Mucosa of gallbladder (tissue), 1 donor: ENCODE data around the gene ZBTB21. TPM values are rescaled to one million over a fixed set of nuclear protein-coding genes. Genes with fewer than 3 reads are reported as not detected.
"Not testable (repeated sequence)": the region's sequence is repeated elsewhere in the genome, so short reads cannot be mapped to it uniquely, and the experiment has no call there.

Source experiments
- DNase-seq: peaks from one replicate; pipeline ENCODE4 v3.0.0-alpha.2; 2020; ENCODE audit warnings: low spot score
- total RNA-seq: library from RNA; stranded (reverse); gene quantifications from one replicate; pipeline ENCODE4 v1.2.1, GENCODE V29; 2021
- donor health status: DM: no; HTN: no; CAD: no.

Gene ZBTB21
- total RNA-seq, 1 donor from 2014 or later = 22.8 TPM

DNA sequence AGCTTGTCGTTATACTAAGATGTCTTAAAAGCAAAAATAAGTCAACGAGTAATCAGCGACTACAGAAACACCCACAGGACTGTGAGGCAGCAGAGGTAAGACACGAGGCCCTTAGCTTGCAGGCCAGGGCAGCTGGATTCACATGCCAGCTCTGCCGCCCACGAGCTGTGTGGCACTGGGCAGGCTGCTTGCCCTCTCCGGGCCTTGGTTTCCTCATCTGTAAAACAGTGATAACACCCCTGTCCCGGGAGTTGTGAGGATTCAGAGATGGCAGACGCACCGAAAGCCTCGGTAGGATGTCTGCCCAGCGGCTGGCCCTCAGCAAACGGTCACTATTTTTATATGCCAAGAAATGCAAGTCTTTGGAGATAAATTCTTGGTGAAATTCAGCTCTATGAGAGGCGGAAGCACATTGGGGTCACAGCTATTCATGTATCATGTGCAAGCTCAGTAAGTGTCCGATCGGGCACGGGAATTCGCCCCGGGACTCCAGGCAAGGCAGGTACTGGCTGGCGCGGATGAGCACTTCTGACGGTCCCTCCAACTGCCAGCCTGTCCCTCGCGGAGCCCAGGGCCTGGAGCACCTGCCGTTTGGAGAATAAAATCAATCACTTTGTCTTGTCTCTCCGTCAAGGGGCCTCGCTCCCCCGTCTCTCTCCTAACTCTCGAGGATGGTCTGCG is 57.5 kb downstream of the ZBTB21 start:
- DNase-seq = no peak

- no peak for DNase-seq
Measured at GRCh38 chr21:41951876-41952567, 58.1 kb downstream of the ZBTB21 start.

- DNase-seq = no peak
Measured at GRCh38 chr21:41950941-41951351, 59.2 kb downstream of the ZBTB21 start.

- DNase-seq = not testable (repeated sequence)
Measured at GRCh38 chr21:41949631-41950030, 60.5 kb downstream of the ZBTB21 start.

- no peak for DNase-seq
Measured at GRCh38 chr21:41948901-41949300, 61.3 kb downstream of the ZBTB21 start.

GRCh38 chr21:41948078-41948895 is 61.9 kb downstream of the ZBTB21 start:
- DNase-seq = no peak

- DNase-seq = no peak
Measured at GRCh38 chr21:41945982-41946381, 64.2 kb downstream of the ZBTB21 start.

- DNase-seq = no peak
Measured at GRCh38 chr21:41943851-41944250, 66.3 kb downstream of the ZBTB21 start.

DNA sequence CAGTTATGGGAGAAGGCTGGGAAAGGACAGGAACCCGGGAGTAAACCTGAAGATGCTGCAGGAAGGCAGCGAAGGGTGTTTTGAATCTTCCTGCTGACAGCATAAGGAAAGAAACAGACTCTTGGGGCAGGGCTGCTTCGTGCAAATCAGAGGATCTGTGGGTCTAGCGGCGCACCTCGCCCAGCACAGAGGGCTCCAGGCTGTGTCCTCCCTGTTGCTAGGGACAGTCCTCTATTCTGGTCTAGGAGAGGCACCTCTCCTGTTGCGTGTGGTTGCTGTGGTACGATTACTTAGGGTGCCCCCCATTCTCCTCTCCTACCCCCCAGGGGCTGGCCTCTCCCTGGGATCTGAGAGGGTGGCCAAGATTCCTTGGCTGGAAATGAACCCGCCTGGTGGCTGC is 67.7 kb downstream of the ZBTB21 start:
- no peak for DNase-seq

- no peak for DNase-seq
Measured at GRCh38 chr21:41941941-41942340, 68.2 kb downstream of the ZBTB21 start.

DNA sequence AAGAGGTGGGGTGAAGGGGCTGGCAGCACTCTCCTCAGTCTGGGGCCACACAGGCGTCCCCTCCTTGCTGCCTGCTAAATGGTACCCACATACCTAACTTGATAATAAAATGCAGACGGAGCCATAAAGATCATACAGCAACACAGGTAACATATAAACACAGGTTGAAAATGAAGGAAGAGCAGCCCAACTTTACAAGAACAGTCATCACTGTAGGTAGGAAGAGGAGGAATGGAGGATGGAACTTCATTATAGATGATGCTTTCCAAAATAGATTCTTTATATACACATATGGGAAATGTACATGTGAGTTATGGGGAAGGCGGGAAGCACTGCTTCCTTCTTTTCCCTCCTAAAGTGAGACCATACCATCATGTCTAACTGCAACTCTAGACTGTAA is 69.7 kb downstream of the ZBTB21 start:
- DNase-seq = no peak

GRCh38 chr21:41939391-41939790 is 70.8 kb downstream of the ZBTB21 start:
- no peak for DNase-seq

Other genes starting within 250 kb of the ZBTB21 start
- 56.6 TPM for gene RIPK4, start 243.3 kb downstream of the ZBTB21 start, total RNA-seq
- 6.4 TPM for gene PRDM15, start 131.0 kb downstream of the ZBTB21 start, total RNA-seq
- gene C2CD2, start 56.3 kb downstream of the ZBTB21 start, total RNA-seq = 30.8 TPM
- gene UMODL1, start 61.0 kb upstream of the ZBTB21 start, total RNA-seq = not detected
- gene ABCG1, start 208.8 kb upstream of the ZBTB21 start, total RNA-seq = 19.5 TPM